Thyroid gland (tissue), 4 donors: ENCODE measurements around the gene HIVEP3. TPM values are rescaled to one million over a fixed set of nuclear protein-coding genes. Genes with fewer than 3 reads are reported as not detected.

Source experiments
- DNase-seq, 2 donors: peaks; one replicate each; pipeline ENCODE4 v3.0.0-alpha.2; 2019
- H3K27ac ChIP-seq, 3 donors: fragments of 200-600 bp; sonication (generic); 1 replicate in 2 of 3; 2 replicates in 1 of 3; pipeline ENCODE4 v1.5.1; 2016 to 2019; ENCODE audit warnings: mild to moderate bottlenecking in 1 of 3, moderate library complexity in 1 of 3
- H3K27me3 ChIP-seq: fragments of 200-600 bp; sonication (generic); one replicate; pipeline ENCODE4 v1.5.1; 2019
- H3K36me3 ChIP-seq, 2 donors: fragments of 200-600 bp; sonication (generic); one replicate each; pipeline ENCODE4 v1.5.1; 2016 to 2019
- H3K4me1 ChIP-seq, 2 donors: fragments of 200-600 bp; sonication (generic); one replicate each; pipeline ENCODE4 v1.5.1; 2017 to 2019
- H3K4me3 ChIP-seq, 3 donors: fragments of 200-600 bp; sonication (generic); replicated peaks in 1 of 3; 1 replicate in 2 of 3; 2 replicates in 1 of 3; pipeline ENCODE4 v1.5.1; 2016; ENCODE audit warnings: mild to moderate bottlenecking in 1 of 3
- H3K9me3 ChIP-seq: fragments of 200-600 bp; sonication (generic); one replicate; pipeline ENCODE4 v1.5.1; 2017
- POLR2A ChIP-seq, 2 donors: fragments of 450-650 bp; IDR thresholded peaks; one replicate each; pipeline ENCODE4 v1.6.1; 2017; ENCODE audit warnings: antibody characterized with exemption in 2 of 2, mild to moderate bottlenecking in 2 of 2, moderate library complexity in 1 of 2
- WGBS, 2 donors: methylation state at CpG; one replicate each; pipeline ENCODE4 v1.1.5; 2017; 5-methylcytosine and 5-hydroxymethylcytosine counted together
- intact Hi-C: fragments of 100-400 bp; cut with DNase I; formaldehyde crosslinking; loops from one replicate; pipeline ENCODE4 v1.15.1; 2023
- total RNA-seq, 4 donors: library from RNA; depleted of rRNA; stranded (reverse); fragments of >200 nt; gene quantifications; one replicate each; pipeline ENCODE4 v1.2.3, GENCODE V29; 2016
- TF ChIP-seq, protein P1 (sequence below), 6 experiments: fragments of 200-600 bp in 3 of 6; fragments of 450-650 bp in 3 of 6; sonication (generic) in 3 of 6; IDR thresholded peaks; one replicate each; pipeline ENCODE4 v1.5.1; 2016 to 2019; ENCODE audit warnings: antibody characterized with exemption in 6 of 6, mild to moderate bottlenecking in 2 of 6, inconsistent platforms in 1 of 6, moderate library complexity in 1 of 6

HIVEP3 gene
- total RNA-seq, 4 donors from 2014 or later: 9.7 to 13.5 (median 12.5) TPM

DNA sequence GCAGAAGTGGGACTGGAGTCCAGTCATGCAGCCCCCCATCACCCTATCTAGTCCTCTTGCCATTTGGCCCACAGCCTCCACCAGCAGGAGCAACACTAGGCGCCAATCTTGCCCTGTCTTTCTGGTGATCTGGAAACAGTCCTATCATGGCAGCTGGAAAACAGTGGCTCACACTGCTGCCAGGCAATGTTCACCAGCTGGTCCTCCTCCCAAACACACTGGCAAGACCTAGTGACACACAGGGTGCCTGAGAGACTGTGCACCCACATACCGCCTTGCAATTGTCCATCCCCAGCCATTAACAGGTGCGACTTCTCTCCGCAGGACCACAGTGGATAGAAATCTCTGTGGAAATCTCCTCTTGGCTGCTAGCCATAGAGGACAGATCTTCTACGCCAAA, 105.5 kb downstream of the HIVEP3 start:
- no peak for TF ChIP-seq POLR2A (IDR thresholded peaks at IDR 0.05)
- TF ChIP-seq, protein P1, sequence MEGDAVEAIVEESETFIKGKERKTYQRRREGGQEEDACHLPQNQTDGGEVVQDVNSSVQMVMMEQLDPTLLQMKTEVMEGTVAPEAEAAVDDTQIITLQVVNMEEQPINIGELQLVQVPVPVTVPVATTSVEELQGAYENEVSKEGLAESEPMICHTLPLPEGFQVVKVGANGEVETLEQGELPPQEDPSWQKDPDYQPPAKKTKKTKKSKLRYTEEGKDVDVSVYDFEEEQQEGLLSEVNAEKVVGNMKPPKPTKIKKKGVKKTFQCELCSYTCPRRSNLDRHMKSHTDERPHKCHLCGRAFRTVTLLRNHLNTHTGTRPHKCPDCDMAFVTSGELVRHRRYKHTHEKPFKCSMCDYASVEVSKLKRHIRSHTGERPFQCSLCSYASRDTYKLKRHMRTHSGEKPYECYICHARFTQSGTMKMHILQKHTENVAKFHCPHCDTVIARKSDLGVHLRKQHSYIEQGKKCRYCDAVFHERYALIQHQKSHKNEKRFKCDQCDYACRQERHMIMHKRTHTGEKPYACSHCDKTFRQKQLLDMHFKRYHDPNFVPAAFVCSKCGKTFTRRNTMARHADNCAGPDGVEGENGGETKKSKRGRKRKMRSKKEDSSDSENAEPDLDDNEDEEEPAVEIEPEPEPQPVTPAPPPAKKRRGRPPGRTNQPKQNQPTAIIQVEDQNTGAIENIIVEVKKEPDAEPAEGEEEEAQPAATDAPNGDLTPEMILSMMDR (IDR thresholded peaks at IDR 0.05): no peak
- Histone ChIP-seq H3K36me3 (no peaks in the 10 kb centered on the region), H3K4me3 (no peak overlapping the region), H3K27ac (no peak overlapping the region), H3K4me1 (no peaks in the 10 kb centered on the region), H3K27me3 (no peaks in the 10 kb centered on the region), H3K9me3 (no peaks in the 10 kb centered on the region)
- 86 to 89% methylated on average over 5 of the region's 5 CpGs for WGBS, 2 donors
- no peak for DNase-seq
- intact Hi-C loops: no loop called here

DNA sequence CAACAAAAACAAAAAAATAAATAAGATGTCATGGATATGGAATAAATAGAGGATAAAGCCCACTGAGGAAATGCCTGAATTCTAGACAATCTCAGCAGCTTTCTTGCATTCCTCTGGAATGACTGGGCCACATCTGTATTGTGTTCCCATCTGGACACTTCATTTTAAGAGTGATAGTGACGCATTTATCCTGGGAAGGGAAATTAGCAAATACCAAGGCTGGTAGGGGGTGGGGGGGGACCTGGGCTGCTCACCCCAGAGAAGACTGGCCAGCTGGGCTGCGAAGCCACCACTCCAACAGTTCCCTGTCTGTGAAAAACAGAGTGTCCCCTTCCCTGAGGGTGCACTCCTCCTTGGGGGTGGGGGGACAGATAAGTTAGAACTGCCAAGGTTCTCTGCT, 106.3 kb downstream of the HIVEP3 start:
- H3K4me3 ChIP-seq: no peak overlapping the region
- no peaks in the 10 kb centered on the region for H3K9me3 ChIP-seq
- H3K27me3 ChIP-seq: no peaks in the 10 kb centered on the region
- no peak for TF ChIP-seq POLR2A (IDR thresholded peaks at IDR 0.05)
- TF ChIP-seq, protein P1 (IDR thresholded peaks at IDR 0.05): no peak
- intact Hi-C loops: no loop called here
- DNase-seq: no peak
- H3K4me1 ChIP-seq: no peaks in the 10 kb centered on the region
- H3K27ac ChIP-seq: no peak overlapping the region
- no peaks in the 10 kb centered on the region for H3K36me3 ChIP-seq
- WGBS, 2 donors: 87 to 94% methylated on average over 2 of the region's 2 CpGs

DNA sequence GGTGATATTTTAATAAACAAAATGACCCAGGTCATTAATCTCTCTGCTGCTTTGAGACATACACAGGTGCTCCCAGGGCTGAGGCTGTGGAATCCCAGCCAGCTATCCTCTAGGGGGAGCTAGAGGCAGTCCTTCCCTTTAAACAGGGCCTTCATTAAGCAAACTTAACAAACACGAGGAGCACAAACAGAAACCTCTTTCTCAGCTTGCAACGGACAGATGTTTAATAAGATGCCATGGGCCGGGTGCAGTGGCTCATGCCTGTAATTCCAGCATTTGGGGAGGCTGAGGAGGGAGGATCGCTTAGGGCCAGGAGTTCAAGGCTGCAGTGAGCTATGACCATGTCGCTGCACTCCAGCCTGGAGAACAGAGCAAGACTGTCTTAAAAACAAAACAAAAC, 106.7 kb downstream of the HIVEP3 start:
- TF ChIP-seq, protein P1 (IDR thresholded peaks at IDR 0.05): peak in 5 of 6 experiments; percentile 16 to 57 (median 54)
- no peak for TF ChIP-seq POLR2A (IDR thresholded peaks at IDR 0.05)
- WGBS, 2 donors: 58 to 62% methylated on average over 5 of the region's 5 CpGs
- no peaks in the 10 kb centered on the region for H3K9me3 ChIP-seq
- H3K27ac ChIP-seq: no peak overlapping the region
- H3K27me3 ChIP-seq: no peaks in the 10 kb centered on the region
- H3K36me3 ChIP-seq: no peaks in the 10 kb centered on the region
- DNase-seq: peak; percentile 50 to 59
- intact Hi-C loops: no loop called here
- H3K4me1 ChIP-seq: no peaks in the 10 kb centered on the region
- no peak overlapping the region for H3K4me3 ChIP-seq

DNA sequence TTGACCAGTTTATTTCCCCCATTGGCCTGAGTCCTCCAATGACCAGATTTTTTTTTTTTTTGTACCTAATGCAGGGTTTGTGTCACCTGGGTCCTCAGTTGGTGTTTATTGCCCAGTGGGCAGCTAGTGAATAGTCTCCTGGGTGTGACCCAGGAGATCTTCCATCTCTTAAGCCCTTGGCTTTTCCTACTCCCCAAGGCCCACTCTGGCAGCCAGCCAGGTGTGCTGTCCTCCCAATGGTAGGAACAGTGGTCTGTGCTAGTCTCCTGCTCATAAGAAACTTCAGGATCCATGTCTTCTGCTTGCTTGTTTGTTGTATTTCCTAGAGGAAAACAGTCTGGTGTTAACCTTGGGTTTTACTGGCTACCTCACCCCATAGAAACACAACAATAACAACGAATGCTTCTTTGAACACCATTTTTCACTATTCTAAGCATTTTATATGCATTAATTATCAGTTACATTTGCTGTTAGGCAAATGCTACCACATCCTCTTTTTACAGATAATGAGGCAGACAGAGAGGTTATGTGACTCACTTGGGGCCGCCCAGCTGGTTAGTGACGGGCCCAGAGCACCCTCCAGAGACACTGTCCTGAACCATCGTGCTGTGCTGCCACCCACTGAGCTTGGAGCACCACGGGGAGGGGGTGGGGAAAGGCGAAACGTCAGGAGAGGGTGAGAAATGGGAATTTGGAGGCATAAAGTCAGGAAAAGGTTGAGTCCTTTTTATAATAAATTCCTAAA, 107.5 kb downstream of the HIVEP3 start:
- Histone ChIP-seq H3K27ac (no peak overlapping the region), H3K9me3 (no peaks in the 10 kb centered on the region), H3K27me3 (no peaks in the 10 kb centered on the region), H3K4me3 (no peak overlapping the region), H3K4me1 (no peaks in the 10 kb centered on the region), H3K36me3 (no peaks in the 10 kb centered on the region)
- no peak for DNase-seq
- intact Hi-C loops: no loop called here
- TF ChIP-seq, protein P1 (IDR thresholded peaks at IDR 0.05): no peak
- no peak for TF ChIP-seq POLR2A (IDR thresholded peaks at IDR 0.05)
- 61 to 73% methylated on average over 7 of the region's 7 CpGs for WGBS, 2 donors

DNA sequence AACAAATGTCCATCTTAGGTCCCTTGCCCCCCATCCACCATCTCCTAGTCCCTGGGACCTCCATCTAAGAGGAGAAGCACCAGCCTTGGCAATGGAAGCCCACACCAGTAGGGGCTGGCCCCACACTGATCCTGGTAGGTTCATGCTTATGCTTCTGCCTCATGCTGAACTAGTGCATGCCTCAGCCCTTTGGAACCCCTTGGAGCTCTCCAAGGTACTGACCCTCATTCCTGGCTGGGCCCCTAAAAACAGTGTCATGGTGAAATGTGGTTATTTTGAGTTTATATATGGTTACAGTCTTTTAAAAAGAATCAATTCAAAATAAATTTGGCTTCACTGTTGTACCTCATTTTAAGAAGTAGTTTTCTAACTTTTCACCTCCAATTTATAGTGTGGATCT, 108.3 kb downstream of the HIVEP3 start:
- Histone ChIP-seq H3K27ac (no peak overlapping the region), H3K4me1 (no peaks in the 10 kb centered on the region), H3K4me3 (no peak overlapping the region), H3K27me3 (no peaks in the 10 kb centered on the region), H3K36me3 (no peaks in the 10 kb centered on the region), H3K9me3 (no peaks in the 10 kb centered on the region)
- peak in 1 of 2 donors; percentile 32 for DNase-seq
- intact Hi-C loops: no loop called here
- TF ChIP-seq POLR2A (IDR thresholded peaks at IDR 0.05): no peak
- TF ChIP-seq, protein P1 (IDR thresholded peaks at IDR 0.05): no peak
